CD1c-positive myeloid dendritic cell (primary cell): ENCODE measurements around the gene ENDOU.
"Not testable (repeated sequence)": the region's sequence is repeated elsewhere in the genome, so short reads cannot be mapped to it uniquely, and the experiment has no call there.

Experiments
- DNase-seq: peaks from one replicate; pipeline ENCODE4 v3.0.0-alpha.2; 2016; ENCODE audit errors: extremely low spot score

The ENDOU gene

DNA sequence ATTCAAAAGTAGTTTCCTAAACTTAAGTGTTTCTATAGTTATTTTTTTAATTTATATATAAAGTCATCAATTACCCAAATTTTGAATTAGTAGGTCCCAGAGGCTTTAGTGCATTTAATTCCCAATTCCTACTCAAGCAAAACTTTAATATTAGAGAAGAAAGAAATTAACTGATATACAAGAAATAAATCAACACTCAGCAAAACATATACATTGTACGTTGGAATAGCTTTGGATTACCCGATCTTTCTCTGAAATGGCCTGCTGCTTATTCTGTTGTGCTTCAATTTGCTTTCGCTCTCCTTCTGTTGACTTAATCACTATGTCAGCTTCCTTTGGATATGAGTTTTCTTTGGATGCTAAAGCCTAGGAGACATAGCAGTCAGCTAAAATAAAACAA lies 37.7 kb downstream of the ENDOU start:
- DNase-seq: no peak

DNA sequence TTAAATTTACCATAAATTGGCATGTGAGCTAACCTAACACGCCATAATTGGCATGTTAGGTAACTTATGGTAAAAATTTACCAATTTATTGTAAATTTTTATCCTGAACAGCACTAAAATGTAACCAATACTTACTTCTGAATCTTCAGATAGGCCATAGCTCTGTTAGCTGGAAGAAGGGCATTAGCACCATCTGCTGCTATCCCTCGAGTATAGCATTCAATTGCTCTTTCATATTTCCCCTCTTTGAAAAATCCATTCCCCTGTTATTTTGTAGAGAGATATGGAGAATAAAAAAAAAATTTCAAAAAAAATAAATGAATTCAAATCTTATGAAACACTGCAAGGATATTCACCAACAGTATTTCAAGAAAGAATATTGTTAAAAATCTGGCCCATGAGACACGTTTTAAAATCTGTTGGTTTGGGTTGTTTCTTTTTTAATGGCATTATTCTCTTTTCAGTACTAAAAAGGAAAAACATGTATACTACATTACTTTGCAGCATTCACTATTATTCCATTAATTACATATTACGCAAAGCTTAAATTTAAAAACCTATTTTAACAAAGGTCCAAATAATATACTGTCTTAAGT lies 38.5 kb downstream of the ENDOU start:
- peak; percentile 37 for DNase-seq

DNA sequence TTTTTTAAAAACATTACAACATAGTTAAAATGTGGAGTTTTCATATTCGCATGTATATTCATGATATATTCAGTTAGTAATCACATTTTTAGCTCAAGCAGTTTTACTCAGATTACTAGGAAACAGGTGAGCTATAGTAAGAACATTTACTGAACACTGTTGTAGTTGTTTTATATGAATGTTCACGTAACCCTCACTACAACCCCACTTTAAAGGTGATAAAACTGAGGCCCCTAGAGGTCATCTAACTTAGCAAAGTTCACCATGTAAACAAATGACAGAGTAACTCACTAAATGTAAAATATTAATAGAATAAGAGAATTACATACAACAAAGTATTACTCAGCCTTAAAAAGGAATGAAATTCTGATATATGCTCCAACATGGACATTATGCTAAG lies 45.5 kb downstream of the ENDOU start:
- no peak for DNase-seq

DNA sequence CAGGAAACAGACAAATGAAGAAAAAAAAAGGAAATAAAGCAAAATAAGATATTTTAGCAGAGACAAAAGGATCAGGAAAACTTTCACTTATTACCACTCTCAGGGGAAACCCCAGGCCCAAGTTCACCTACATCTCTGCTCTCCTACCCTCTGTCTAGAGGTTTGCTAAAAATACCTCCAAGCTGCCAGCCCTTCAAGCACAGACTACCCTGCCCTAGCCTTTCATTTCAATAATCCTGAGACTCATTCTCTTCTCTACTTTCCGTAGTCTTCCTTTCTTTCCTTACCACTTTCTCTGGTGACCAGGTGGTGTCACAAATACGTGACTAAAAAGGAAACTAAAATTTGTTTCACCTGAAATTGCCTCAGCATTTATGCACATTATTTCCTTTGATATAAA lies 53.2 kb downstream of the ENDOU start:
- no peak for DNase-seq

DNA sequence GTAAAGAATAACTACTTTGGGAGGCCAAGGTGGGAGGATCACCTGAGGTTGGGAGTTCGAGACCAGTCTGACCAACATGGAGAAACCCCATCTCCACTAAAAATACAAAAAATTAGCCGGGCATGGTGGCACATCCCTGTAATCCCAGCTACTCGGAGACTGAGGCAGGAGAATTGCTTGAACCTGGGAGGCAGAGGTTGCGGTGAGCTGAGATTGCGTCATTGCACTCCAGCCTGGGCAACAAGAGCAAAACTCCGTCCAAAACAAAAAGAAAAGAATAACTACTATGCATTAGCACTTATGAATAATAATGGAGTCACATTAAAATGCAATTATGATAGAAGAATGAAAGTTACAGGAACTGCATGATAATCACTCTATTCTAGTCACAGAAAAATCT lies 57.4 kb downstream of the ENDOU start:
- not testable (repeated sequence) for DNase-seq
